Embryonic facial prominence (tissue), 1 donor: ENCODE measurements around the gene PBX1.

ENCODE experiments used
- DNase-seq: peaks from one replicate; pipeline ENCODE4 v3.0.0-alpha.2; 2016; ENCODE audit errors: extremely low spot score

The PBX1 gene

GRCh38 chr1:164695956-164696665 lies 137.1 kb downstream of the PBX1 start:
- no peak for DNase-seq

GRCh38 chr1:164699815-164700491 lies 141.0 kb downstream of the PBX1 start:
- DNase-seq = no peak

DNA sequence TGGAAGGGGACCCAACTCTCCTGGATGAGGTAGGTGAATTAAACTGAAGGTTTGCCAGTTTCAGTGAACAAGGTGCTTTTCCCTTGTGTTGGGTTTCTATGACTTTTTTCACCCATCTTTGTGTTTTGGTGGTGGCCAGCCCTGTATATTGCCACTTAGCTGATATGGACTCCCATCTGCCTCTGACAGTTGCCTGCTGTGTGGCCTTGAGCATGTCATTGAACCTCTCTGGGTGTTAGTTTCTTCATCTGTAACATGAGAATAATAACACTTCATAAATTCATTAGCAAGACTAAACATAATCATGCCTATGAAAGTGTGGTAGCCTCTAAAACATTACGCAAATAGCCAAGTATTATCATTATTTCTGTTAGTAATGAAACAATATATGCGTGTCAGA lies 141.7 kb downstream of the PBX1 start:
- no peak for DNase-seq

- DNase-seq = no peak
These were observed 142.3 kb downstream of the PBX1 start for GRCh38 chr1:164701189-164701761.

DNA sequence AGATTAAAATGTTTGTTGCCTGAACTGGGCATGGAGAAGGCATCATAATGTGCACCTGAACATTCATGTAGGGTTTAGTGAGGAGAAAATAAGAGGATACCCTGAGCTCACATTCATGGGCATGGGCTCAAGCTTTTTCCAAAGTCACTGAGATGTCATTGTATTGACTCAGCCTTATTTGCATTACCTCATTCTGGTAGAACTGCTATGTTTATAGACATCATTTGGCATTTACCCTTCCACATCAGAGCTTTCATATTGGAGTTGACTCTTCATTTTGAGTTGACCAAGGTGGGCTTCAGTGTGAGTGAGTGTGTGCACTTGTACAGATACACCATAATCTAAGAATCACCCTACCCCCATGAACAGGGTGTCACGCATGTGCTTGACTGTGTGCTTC lies 143.2 kb downstream of the PBX1 start:
- no peak for DNase-seq

GRCh38 chr1:164702664-164703063 lies 143.7 kb downstream of the PBX1 start:
- DNase-seq = no peak

GRCh38 chr1:164703463-164703862 lies 144.5 kb downstream of the PBX1 start:
- no peak for DNase-seq

- DNase-seq = no peak
These were observed 145.0 kb downstream of the PBX1 start for GRCh38 chr1:164703960-164704411.

- DNase-seq = no peak
These were observed 146.0 kb downstream of the PBX1 start for GRCh38 chr1:164704954-164705353.

DNA sequence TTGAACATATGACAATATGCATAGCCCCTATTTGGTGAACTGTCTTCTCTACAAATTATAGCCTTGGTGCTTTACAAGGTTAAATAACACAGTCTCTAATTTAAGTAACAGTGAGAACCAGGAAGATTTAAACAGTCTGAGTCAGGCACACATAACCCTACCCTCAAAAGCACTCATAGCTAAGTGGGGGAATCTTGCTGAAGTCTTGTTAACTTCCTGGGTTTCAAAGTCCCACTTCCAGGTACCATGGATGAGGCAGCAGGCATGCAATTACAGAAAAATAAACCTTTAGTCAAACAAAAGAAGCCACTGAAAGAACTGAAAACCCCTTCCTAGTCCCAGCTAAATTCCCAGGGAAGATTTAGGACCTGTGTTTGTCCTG lies 147.6 kb downstream of the PBX1 start:
- no peak for DNase-seq

GRCh38 chr1:164707868-164708331 lies 148.9 kb downstream of the PBX1 start:
- no peak for DNase-seq

GRCh38 chr1:164708596-164708995 lies 149.6 kb downstream of the PBX1 start:
- DNase-seq = no peak

GRCh38 chr1:164709126-164709525 lies 150.1 kb downstream of the PBX1 start:
- no peak for DNase-seq

DNA sequence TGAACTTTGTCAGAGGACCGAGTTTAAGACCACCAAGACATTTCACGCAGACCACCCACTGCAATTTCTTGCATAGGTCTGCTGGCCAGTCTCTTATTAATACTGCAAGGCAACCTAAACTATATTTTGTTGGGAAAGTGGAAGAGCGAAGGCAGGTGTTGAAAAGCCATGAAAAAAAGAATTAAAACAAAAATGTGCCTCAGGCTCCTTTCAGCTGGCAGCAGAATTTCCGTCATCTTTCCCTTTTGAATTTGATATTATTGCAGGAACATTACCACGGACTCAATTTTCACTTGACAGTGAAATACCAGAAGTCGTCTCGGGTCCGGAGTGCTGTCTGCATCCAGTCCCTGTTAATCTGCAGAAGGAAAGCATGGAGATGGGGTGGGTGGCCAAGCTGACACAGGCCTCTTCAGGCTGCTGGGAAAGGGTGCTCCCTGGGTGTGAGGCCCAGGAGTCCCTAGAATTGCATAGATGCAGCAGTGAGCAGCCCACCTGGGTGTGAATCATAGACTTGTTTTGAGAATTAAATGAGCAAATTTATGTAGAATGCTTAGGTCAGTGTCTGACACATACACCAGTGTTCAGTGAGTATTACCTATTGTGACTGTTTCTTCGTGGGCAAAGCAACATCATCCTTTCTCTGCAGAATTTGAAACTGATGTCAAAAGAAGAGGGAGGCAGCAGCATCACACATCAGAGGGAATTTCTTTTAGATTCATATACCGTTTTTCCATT lies 150.7 kb downstream of the PBX1 start:
- no peak for DNase-seq

GRCh38 chr1:164712131-164713036 lies 153.4 kb downstream of the PBX1 start:
- DNase-seq = no peak

DNA sequence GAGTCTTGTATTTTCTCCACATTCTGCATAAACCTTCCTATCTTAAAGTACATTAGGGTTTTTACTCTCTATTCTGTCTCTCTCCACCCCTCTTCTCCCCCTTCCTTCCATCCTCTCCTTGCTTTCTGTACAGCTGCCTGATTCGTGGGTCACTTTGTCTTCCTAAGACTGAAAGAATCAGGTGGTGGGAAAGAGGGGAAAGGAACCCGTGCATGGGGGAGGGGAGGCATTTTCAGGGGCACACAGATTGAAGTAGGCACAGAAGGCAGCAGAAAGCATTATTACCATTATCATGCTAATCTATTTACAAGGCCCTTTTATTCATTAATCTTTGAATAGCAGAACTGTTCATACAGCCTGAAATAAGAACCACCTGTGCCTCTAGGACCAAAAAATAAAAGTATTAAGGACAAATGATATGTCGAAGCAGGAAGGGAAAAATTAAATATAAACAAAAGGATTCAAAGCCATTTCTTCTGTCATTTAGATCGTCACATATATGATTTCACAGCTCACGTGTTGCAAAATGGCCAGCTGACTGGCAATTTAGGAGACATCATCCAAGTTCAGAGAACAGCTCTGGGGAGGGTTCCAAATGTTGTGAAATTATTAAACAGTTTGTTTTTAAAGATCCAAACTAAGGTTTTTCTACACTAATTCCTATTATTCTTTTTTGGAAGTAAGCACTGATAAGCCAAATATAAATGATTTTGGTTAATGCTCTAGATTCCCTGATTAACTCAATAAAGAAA lies 154.6 kb downstream of the PBX1 start:
- no peak for DNase-seq

DNA sequence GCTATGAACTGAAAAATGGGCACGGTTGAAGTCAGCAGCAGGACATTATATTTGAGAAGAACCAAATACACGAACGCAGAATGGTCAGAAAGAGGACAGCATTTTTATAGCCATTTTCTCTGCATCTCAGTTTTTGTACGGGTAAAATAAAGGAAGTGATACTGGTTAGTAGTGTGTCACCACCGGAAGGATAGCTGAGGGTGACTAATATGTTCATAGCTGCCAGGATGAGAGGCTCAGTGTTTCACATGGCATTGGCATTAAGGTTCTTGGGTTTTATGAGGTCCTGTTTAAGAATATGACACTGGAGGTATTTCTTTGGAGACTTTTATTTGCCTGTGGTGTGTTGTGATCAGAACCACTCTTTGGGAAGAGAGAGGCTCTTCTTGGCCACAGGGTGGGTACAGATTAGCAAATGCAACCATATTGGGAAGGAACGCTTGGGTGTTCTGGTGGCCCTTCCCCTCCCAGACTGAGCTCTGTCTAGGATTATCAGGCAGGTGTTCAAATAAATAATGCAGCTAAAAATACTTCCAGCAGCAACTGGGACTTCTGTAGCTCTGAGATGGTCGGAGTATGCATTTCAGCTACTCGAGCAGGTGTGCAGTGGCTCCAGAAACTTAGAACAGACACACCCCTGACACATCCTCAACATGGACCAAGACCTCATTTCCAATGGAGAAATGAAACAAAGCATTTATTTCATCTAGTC lies 158.2 kb downstream of the PBX1 start:
- DNase-seq = no peak

DNA sequence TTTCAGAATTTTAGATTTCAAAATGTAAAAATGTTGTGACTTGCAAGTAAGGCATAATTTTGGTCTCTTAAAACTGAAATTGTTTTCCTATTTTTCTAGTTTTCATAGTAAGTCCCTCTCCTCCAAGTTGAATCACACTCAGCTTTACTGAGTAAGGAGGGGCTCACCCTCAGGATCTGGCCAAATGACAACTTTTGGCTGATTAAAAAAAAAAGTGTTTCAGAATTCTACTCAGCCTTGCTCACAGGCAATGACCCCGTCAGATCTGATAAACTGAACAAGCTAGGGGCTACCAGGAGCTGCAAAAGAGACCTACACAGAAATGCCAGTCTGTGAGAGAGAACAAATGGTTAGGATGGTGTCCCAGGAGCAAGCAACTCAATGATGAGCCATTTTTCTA lies 159.8 kb downstream of the PBX1 start:
- DNase-seq = no peak

DNA sequence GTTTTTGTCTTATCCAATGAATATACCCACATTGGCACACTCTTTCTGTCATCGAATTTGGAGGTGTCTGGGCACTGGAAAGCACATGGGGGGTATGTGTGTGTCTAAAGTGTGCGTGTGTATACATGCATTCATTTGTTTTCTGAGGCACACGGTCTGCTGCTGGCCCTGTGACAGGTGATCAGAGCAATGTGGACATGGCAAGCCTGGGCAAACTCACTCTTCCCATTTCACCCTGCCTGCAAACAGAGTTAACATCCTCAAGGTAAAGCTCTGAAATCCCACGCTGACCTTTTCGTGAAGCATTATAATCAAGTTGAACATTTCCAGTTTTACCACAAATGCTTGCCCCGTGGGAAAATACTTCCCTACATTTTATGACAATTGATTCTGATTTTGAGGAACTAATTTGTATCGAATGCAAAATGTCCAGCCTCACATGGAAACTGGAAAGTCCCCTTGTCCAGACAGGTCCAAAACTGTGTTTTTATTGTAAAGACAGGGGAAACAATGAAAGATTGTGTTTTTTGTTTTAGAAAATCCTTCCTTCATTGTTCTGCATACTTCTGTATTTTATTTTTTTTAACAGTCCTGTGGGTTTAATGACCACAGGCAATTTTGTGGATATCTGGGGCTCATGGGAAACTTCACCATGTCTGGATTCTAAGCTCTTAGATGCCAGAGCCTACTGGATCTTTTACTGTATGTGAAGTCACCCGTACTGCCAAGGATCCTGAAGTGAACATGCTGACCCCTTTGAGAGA lies 160.9 kb downstream of the PBX1 start:
- no peak for DNase-seq
